ENCODE data around the gene TNFRSF8.

- TF ChIP-seq CTCF (IDR thresholded peaks at IDR 0.05), result no peak
- no peak for TF ChIP-seq POLR2A (IDR thresholded peaks at IDR 0.05)
These were observed 81.1 kb downstream of the TNFRSF8 start for GRCh38 chr1:12144236-12144635.

Measured in esophagus squamous epithelium (tissue), 4 donors.